Measurements from ENCODE around the gene SUN1. TPM values are rescaled to one million over a fixed set of nuclear protein-coding genes. Genes with fewer than 3 reads are reported as not detected.

Gene SUN1
- total RNA-seq, 1 experiment from 2014 or later, result 181 TPM

GRCh38 chr7:831596-832166 lies 595 bp upstream of the SUN1 start:
- TF ChIP-seq POLR2AphosphoS5 (IDR thresholded peaks at IDR 0.05; ENCODE audit: low read depth, low read length) (peak; percentile 63; the same call in 1 of the 2 replicates), SRF (IDR thresholded peaks at IDR 0.05; ENCODE audit: low read depth) (no peak), POLR2A (IDR thresholded peaks at IDR 0.05; ENCODE audit: borderline replicate concordance, extremely low read depth, insufficient read depth, insufficient read length) (no peak), EZH2phosphoT487 (IDR thresholded peaks at IDR 0.05; ENCODE audit: borderline replicate concordance) (no peak), TCF7L2 (IDR thresholded peaks at IDR 0.05; ENCODE audit: borderline replicate concordance, extremely low read depth, insufficient read depth, insufficient read length) (no peak), ATF3 (IDR thresholded peaks at IDR 0.05) (no peak), MAX (IDR thresholded peaks at IDR 0.05) (no peak), ELF1 (IDR thresholded peaks at IDR 0.05; ENCODE audit: borderline replicate concordance, low read depth) (no peak), CEBPB (IDR thresholded peaks at IDR 0.05; ENCODE audit: low read depth) (no peak)
- TF ChIP-seq, protein P1, sequence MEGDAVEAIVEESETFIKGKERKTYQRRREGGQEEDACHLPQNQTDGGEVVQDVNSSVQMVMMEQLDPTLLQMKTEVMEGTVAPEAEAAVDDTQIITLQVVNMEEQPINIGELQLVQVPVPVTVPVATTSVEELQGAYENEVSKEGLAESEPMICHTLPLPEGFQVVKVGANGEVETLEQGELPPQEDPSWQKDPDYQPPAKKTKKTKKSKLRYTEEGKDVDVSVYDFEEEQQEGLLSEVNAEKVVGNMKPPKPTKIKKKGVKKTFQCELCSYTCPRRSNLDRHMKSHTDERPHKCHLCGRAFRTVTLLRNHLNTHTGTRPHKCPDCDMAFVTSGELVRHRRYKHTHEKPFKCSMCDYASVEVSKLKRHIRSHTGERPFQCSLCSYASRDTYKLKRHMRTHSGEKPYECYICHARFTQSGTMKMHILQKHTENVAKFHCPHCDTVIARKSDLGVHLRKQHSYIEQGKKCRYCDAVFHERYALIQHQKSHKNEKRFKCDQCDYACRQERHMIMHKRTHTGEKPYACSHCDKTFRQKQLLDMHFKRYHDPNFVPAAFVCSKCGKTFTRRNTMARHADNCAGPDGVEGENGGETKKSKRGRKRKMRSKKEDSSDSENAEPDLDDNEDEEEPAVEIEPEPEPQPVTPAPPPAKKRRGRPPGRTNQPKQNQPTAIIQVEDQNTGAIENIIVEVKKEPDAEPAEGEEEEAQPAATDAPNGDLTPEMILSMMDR (IDR thresholded peaks at IDR 0.05 in 2 of 3, conservative IDR thresholded peaks at IDR 0.05 in 1 of 3; ENCODE audit: borderline replicate concordance in 1 of 3, insufficient read depth in 1 of 3, low read depth in 2 of 3, low read length in 2 of 3), result no peak
- TF ChIP-seq, protein P2, sequence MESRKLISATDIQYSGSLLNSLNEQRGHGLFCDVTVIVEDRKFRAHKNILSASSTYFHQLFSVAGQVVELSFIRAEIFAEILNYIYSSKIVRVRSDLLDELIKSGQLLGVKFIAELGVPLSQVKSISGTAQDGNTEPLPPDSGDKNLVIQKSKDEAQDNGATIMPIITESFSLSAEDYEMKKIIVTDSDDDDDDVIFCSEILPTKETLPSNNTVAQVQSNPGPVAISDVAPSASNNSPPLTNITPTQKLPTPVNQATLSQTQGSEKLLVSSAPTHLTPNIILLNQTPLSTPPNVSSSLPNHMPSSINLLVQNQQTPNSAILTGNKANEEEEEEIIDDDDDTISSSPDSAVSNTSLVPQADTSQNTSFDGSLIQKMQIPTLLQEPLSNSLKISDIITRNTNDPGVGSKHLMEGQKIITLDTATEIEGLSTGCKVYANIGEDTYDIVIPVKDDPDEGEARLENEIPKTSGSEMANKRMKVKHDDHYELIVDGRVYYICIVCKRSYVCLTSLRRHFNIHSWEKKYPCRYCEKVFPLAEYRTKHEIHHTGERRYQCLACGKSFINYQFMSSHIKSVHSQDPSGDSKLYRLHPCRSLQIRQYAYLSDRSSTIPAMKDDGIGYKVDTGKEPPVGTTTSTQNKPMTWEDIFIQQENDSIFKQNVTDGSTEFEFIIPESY (IDR thresholded peaks at IDR 0.05; ENCODE audit: extremely low read depth, insufficient replicate concordance, low read length), result peak; percentile 13
- ChIA-PET RAD21 (ENCODE audit: low non-redundant PET in 1 of 2, low total read pairs in 2 of 2, uncharacterized antibody in 2 of 2, unreplicated experiment in 2 of 2) (interaction anchor here in 1 of 2 experiments (1.0 kb wide), 1 partner anchor 19 kb away, joined by 3 read pairs; no protein-coding TSS in a partner anchor), POLR2A (interaction anchor here (0.9 to 1.3 kb wide), 2 partner anchors 9 to 15 kb away, joined by 4 to 6 read pairs; no protein-coding TSS in a partner anchor), CTCF (interaction anchor here (1.7 kb wide), 1 partner anchor 42 kb away, joined by 5 read pairs; no protein-coding TSS in a partner anchor)
- peak; percentile 83 for DNase-seq (ENCODE audit: low read depth, low spot score)
- BruUV-seq (replicated peaks), result no TSS peak
- Histone ChIP-seq H3K36me3 (ENCODE audit: control insufficient read depth in 1 of 2, insufficient read depth in 2 of 2, low read length in 2 of 2) (peaks cover 0 to 11% of the 10 kb centered on the region in 2 experiments; a peak in 1 of 4 replicates), H4K20me1 (ENCODE audit: insufficient read depth) (no peaks in the 10 kb centered on the region), H3K27me3 (ENCODE audit: insufficient read depth, low read length) (no peaks in the 10 kb centered on the region), H3K9ac (ENCODE audit: low read length) (peak overlapping the region; percentile 75), H3K4me3 (replicated peaks in 1 of 2; ENCODE audit: low read depth in 1 of 2, low read length in 2 of 2) (peak overlapping the region; percentile 31 to 45), H3K4me1 (ENCODE audit: control insufficient read depth in 1 of 2, insufficient read depth in 2 of 2, low read length in 2 of 2) (peaks cover 46 to 80% of the 10 kb centered on the region in 2 experiments), H3K27ac (ENCODE audit: low read depth, low read length) (peak overlapping the region; percentile 98), H3K9me3 (ENCODE audit: control insufficient read depth in 1 of 2, insufficient read depth in 1 of 2, low read depth in 1 of 2, low read length in 2 of 2) (no peaks in the 10 kb centered on the region), H3K9me2 (ENCODE audit: insufficient read depth) (no peaks in the 10 kb centered on the region), H3K4me2 (ENCODE audit: low read length) (peak overlapping the region; percentile 90), H3K79me2 (ENCODE audit: insufficient read depth, low read length) (peaks cover 93% of the 10 kb centered on the region), H2AFZ (ENCODE audit: low read depth, low read length, poor library complexity, severe bottlenecking) (no peak overlapping the region)
- peak; percentile 59 for ATAC-seq
- intact Hi-C loops (cut with micrococcal nuclease), result no loop called here
